Upper lobe of right lung (tissue), 1 donor: ENCODE results near the gene PDIA4. TPM values are rescaled to one million over a fixed set of nuclear protein-coding genes. Genes with fewer than 3 reads are reported as not detected.

Experiments
- ATAC-seq: fragments of 200-7000 bp; cut with Tn5 transposase; one replicate; pipeline ENCODE4 v1.9.1; 2020; ENCODE audit warnings: mild to moderate bottlenecking, moderate library complexity
- DNase-seq: peaks from one replicate; pipeline ENCODE4 v3.0.0-alpha.2; 2020
- H3K27ac ChIP-seq: fragments of 200-600 bp; one replicate; pipeline ENCODE4 v1.8.0; 2022
- H3K27me3 ChIP-seq: fragments of 200-600 bp; one replicate; pipeline ENCODE4 v1.8.0; 2022; ENCODE audit warnings: mild to moderate bottlenecking
- H3K36me3 ChIP-seq: fragments of 200-600 bp; one replicate; pipeline ENCODE4 v1.8.0; 2022
- H3K4me1 ChIP-seq: fragments of 200-600 bp; one replicate; pipeline ENCODE4 v1.8.0; 2022
- H3K4me3 ChIP-seq: fragments of 200-600 bp; one replicate; pipeline ENCODE4 v1.8.0; 2022; ENCODE audit warnings: mild to moderate bottlenecking
- H3K9me3 ChIP-seq: fragments of 200-600 bp; one replicate; pipeline ENCODE4 v1.8.0; 2022
- CTCF ChIP-seq: fragments of 200-600 bp; IDR thresholded peaks from one replicate; pipeline ENCODE4 v1.8.0; 2022; ENCODE audit warnings: antibody characterized with exemption
- intact Hi-C: fragments of 100-400 bp; cut with DNase I; formaldehyde crosslinking; loops from one replicate; pipeline ENCODE4 v1.11.0; 2022
- total RNA-seq: library from RNA; stranded (reverse); fragmentation: NEBNext Ultra II Directional; extraction: Animal tissue kit (Norgen Biotek cat#: 25700); gene quantifications from one replicate; pipeline ENCODE4 v1.2.1, GENCODE V29; 2021
- donor health status: DM: no; HTN: yes; CAD: no; lungs with severe emphysema.

PDIA4 gene
- total RNA-seq, 1 donor from 2014 or later: 117 TPM

GRCh38 chr7:148993193-148993592 lies 35.1 kb downstream of the PDIA4 start:
- Histone ChIP-seq H3K36me3 (no peaks in the 10 kb centered on the region), H3K4me3 (no peak overlapping the region), H3K9me3 (no peaks in the 10 kb centered on the region), H3K27ac (no peak overlapping the region), H3K4me1 (peaks cover 3% of the 10 kb centered on the region), H3K27me3 (no peaks in the 10 kb centered on the region)
- no peak for TF ChIP-seq CTCF
- DNase-seq (no peak), ATAC-seq (no peak)
- intact Hi-C loops: no loop called here

- TF ChIP-seq CTCF: no peak
- H3K4me1 ChIP-seq: peaks cover 8% of the 10 kb centered on the region
- H3K4me3 ChIP-seq: no peak overlapping the region
- no peak for DNase-seq
- intact Hi-C loops: no loop called here
- H3K36me3 ChIP-seq: no peaks in the 10 kb centered on the region
- ATAC-seq: no peak
- H3K9me3 ChIP-seq: no peaks in the 10 kb centered on the region
- no peak overlapping the region for H3K27ac ChIP-seq
- no peaks in the 10 kb centered on the region for H3K27me3 ChIP-seq
These were observed 36.8 kb downstream of the PDIA4 start for GRCh38 chr7:148991536-148991935.

GRCh38 chr7:148987751-148988512 lies 40.4 kb downstream of the PDIA4 start:
- H3K9me3 ChIP-seq: no peaks in the 10 kb centered on the region
- DNase-seq (no peak), ATAC-seq (peak; percentile 25)
- peak overlapping the region; percentile 87 for H3K27ac ChIP-seq
- intact Hi-C loops: no loop called here
- peaks cover 11% of the 10 kb centered on the region for H3K4me1 ChIP-seq
- no peak for TF ChIP-seq CTCF
- H3K27me3 ChIP-seq: no peaks in the 10 kb centered on the region
- no peaks in the 10 kb centered on the region for H3K36me3 ChIP-seq
- H3K4me3 ChIP-seq: peak overlapping the region; percentile 75

GRCh38 chr7:148987010-148987750 lies 41.1 kb downstream of the PDIA4 start:
- ATAC-seq (peak; percentile 93), DNase-seq (peak; percentile 84)
- H3K9me3 ChIP-seq: no peaks in the 10 kb centered on the region
- H3K27ac ChIP-seq: peak overlapping the region; percentile 87
- intact Hi-C loops: no loop called here
- no peaks in the 10 kb centered on the region for H3K27me3 ChIP-seq
- peaks cover 11% of the 10 kb centered on the region for H3K4me1 ChIP-seq
- H3K36me3 ChIP-seq: no peaks in the 10 kb centered on the region
- H3K4me3 ChIP-seq: peak overlapping the region; percentile 75
- TF ChIP-seq CTCF: no peak

- no peak for TF ChIP-seq CTCF
- peaks cover 11% of the 10 kb centered on the region for H3K4me1 ChIP-seq
- no peaks in the 10 kb centered on the region for H3K27me3 ChIP-seq
- no peak overlapping the region for H3K4me3 ChIP-seq
- H3K27ac ChIP-seq: peak overlapping the region; percentile 87
- DNase-seq: no peak
- H3K36me3 ChIP-seq: no peaks in the 10 kb centered on the region
- no peaks in the 10 kb centered on the region for H3K9me3 ChIP-seq
- intact Hi-C loops: no loop called here
- ATAC-seq: no peak
These were observed 41.6 kb downstream of the PDIA4 start for GRCh38 chr7:148986742-148987009.
